Right lobe of liver (tissue), 6 donors: ENCODE data around the gene PLCZ1. TPM values are rescaled to one million over a fixed set of nuclear protein-coding genes. Genes with fewer than 3 reads are reported as not detected.
"Not testable (repeated sequence)": the region's sequence is repeated elsewhere in the genome, so short reads cannot be mapped to it uniquely, and the experiment has no call there.

Experiments used
- ATAC-seq, 4 donors: fragments of 200-7000 bp; cut with Tn5 transposase; one replicate each; pipeline ENCODE4 v1.9.1; 2020; ENCODE audit warnings: mild to moderate bottlenecking in 4 of 4, moderate library complexity in 4 of 4
- DNase-seq, 3 donors: peaks; one replicate each; pipeline ENCODE4 v3.0.0-alpha.2; 2020
- H3K27ac ChIP-seq, 3 donors: fragments of 200-600 bp; one replicate each; pipeline ENCODE4 v1.8.0; 2022
- H3K27me3 ChIP-seq, 2 donors: fragments of 200-600 bp; one replicate each; pipeline ENCODE4 v1.8.0; 2022
- H3K36me3 ChIP-seq, 4 donors: fragments of 200-600 bp; sonication (generic) in 1 of 4; one replicate each; pipeline versions ENCODE4 v1.5.1 to v1.8.0; 2017 to 2022; ENCODE audit warnings: control low read depth in 1 of 4
- H3K4me1 ChIP-seq, 4 donors: fragments of 200-600 bp; sonication (generic) in 1 of 4; one replicate each; pipeline versions ENCODE4 v1.5.1 to v1.8.0; 2017 to 2022; ENCODE audit warnings: control low read depth in 1 of 4
- H3K4me3 ChIP-seq, 3 donors: fragments of 200-600 bp; one replicate each; pipeline ENCODE4 v1.8.0; 2022
- H3K9me3 ChIP-seq, 4 donors: fragments of 200-600 bp; sonication (generic) in 1 of 4; one replicate each; pipeline versions ENCODE4 v1.5.1 to v1.8.0; 2017 to 2022; ENCODE audit warnings: control low read depth in 1 of 4
- POLR2A ChIP-seq: fragments of 450-650 bp; IDR thresholded peaks from one replicate; pipeline ENCODE4 v1.6.1; 2017; ENCODE audit warnings: antibody characterized with exemption, mild to moderate bottlenecking
- WGBS: methylation state at CpG from one replicate; pipeline ENCODE4 v1.1.6; 2018; ENCODE audit warnings: low coverage, low lambda C conversion rate; ENCODE audit not compliant: insufficient coverage; ENCODE audit errors: missing lambda C conversion rate; 5-methylcytosine and 5-hydroxymethylcytosine counted together
- intact Hi-C, 2 donors: fragments of 100-400 bp; cut with DNase I; formaldehyde crosslinking; loops; one replicate each; pipeline versions ENCODE4 v1.11.2 to v1.14.1; 2022
- long read RNA-seq: library from polyadenylated mRNA; unstranded; transcript quantifications from one replicate; pipeline ENCODE4 v2.0.0, GENCODE V29; 2019
- total RNA-seq, 6 experiments: library from RNA; depleted of rRNA in 2 of 6; stranded (reverse); fragments of >200 nt in 2 of 6; fragmentation: NEBNext Ultra II Directional in 3 of 6; extraction: Animal tissue kit (Norgen Biotek cat#: 25700) in 3 of 6; gene quantifications; one replicate each; pipeline versions ENCODE4 v1.1.0 to v1.2.4, GENCODE V29; 2016 to 2023
- TF ChIP-seq, protein P1 (sequence below), 4 donors: fragments of 200-600 bp in 3 of 4; fragments of 450-650 bp in 1 of 4; IDR thresholded peaks; one replicate each; pipeline versions ENCODE4 v1.5.1 to v1.8.0; 2016 to 2022; ENCODE audit warnings: antibody characterized with exemption in 4 of 4, mild to moderate bottlenecking in 2 of 4
- donor health status: DM: no; HTN: yes; CAD: no.
- donor health status: DM: no; HTN: no; CAD: no.
- donor health status: DM: no; HTN: no; CAD: no.
- donor health status: DM: no; HTN: yes; CAD: no.
- donor health status: DM: no; HTN: yes; CAD: no.

PLCZ1 gene, protein sequence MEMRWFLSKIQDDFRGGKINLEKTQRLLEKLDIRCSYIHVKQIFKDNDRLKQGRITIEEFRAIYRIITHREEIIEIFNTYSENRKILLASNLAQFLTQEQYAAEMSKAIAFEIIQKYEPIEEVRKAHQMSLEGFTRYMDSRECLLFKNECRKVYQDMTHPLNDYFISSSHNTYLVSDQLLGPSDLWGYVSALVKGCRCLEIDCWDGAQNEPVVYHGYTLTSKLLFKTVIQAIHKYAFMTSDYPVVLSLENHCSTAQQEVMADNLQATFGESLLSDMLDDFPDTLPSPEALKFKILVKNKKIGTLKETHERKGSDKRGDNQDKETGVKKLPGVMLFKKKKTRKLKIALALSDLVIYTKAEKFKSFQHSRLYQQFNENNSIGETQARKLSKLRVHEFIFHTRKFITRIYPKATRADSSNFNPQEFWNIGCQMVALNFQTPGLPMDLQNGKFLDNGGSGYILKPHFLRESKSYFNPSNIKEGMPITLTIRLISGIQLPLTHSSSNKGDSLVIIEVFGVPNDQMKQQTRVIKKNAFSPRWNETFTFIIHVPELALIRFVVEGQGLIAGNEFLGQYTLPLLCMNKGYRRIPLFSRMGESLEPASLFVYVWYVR
- not detected for total RNA-seq
- long read RNA-seq: 0 reads

GRCh38 chr12:18737819-18738218 is at the start of gene PLCZ1, which contains the start of gene CAPZA3:
Gene PLCZ1, minus strand, starts transcription at chr12:18738012. Its CDS starts 641 bp downstream, at chr12:18737371.
Gene CAPZA3, plus strand, starts transcription at chr12:18738119. Its CDS starts 150 bp downstream, at chr12:18738269.
- Histone ChIP-seq H3K9me3 (peaks cover 0 to 5% (median 1%) of the 10 kb centered on the region in 4 donors), H3K36me3 (no peaks in the 10 kb centered on the region), H3K4me3 (no peak within 1 kb of the TSS), H3K4me1 (no peaks in the 10 kb centered on the region), H3K27ac (no peak within 1 kb of the TSS), H3K27me3 (no peaks in the 10 kb centered on the region)
- WGBS: 65% methylated on average over 2 of the region's 2 CpGs
- DNase-seq (no peak), ATAC-seq (no peak)
- TF ChIP-seq, protein P1, sequence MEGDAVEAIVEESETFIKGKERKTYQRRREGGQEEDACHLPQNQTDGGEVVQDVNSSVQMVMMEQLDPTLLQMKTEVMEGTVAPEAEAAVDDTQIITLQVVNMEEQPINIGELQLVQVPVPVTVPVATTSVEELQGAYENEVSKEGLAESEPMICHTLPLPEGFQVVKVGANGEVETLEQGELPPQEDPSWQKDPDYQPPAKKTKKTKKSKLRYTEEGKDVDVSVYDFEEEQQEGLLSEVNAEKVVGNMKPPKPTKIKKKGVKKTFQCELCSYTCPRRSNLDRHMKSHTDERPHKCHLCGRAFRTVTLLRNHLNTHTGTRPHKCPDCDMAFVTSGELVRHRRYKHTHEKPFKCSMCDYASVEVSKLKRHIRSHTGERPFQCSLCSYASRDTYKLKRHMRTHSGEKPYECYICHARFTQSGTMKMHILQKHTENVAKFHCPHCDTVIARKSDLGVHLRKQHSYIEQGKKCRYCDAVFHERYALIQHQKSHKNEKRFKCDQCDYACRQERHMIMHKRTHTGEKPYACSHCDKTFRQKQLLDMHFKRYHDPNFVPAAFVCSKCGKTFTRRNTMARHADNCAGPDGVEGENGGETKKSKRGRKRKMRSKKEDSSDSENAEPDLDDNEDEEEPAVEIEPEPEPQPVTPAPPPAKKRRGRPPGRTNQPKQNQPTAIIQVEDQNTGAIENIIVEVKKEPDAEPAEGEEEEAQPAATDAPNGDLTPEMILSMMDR (IDR thresholded peaks at IDR 0.05): no peak
- TF ChIP-seq POLR2A: no peak
- intact Hi-C loops: no loop called here

- intact Hi-C loops: not testable (repeated sequence)
- 75% methylated on average over 5 of the region's 8 CpGs for WGBS
Observed at GRCh38 chr12:18785465-18785864, 47.7 kb upstream of the PLCZ1 start.

GRCh38 chr12:18782827-18783226 is 45.0 kb upstream of the PLCZ1 start:
- Histone ChIP-seq H3K9me3 (no peaks in the 10 kb centered on the region), H3K27ac (no peak overlapping the region), H3K4me1 (no peaks in the 10 kb centered on the region), H3K36me3 (no peaks in the 10 kb centered on the region), H3K4me3 (no peak overlapping the region), H3K27me3 (no peaks in the 10 kb centered on the region)
- no peak for TF ChIP-seq POLR2A
- TF ChIP-seq, protein P1 (IDR thresholded peaks at IDR 0.05): no peak
- intact Hi-C loops: no loop called here
- WGBS: 26% methylated on average over 2 of the region's 2 CpGs
- ATAC-seq: no peak
- DNase-seq: no peak

More at GRCh38 chr12:18785465-18785864, 47.7 kb upstream of the PLCZ1 start:
- H3K4me3 ChIP-seq, H3K27ac ChIP-seq, H3K36me3 ChIP-seq, ATAC-seq, DNase-seq, H3K27me3 ChIP-seq, H3K4me1 ChIP-seq, H3K9me3 ChIP-seq: not testable (repeated sequence)

GRCh38 chr12:18766479-18766878 is 28.7 kb upstream of the PLCZ1 start:
- H3K36me3 ChIP-seq, ATAC-seq, H3K27ac ChIP-seq, intact Hi-C loops, DNase-seq, H3K4me3 ChIP-seq, H3K9me3 ChIP-seq, H3K27me3 ChIP-seq, H3K4me1 ChIP-seq: not testable (repeated sequence)
- 86% methylated on average over 1 of the region's 1 CpG for WGBS

DNA sequence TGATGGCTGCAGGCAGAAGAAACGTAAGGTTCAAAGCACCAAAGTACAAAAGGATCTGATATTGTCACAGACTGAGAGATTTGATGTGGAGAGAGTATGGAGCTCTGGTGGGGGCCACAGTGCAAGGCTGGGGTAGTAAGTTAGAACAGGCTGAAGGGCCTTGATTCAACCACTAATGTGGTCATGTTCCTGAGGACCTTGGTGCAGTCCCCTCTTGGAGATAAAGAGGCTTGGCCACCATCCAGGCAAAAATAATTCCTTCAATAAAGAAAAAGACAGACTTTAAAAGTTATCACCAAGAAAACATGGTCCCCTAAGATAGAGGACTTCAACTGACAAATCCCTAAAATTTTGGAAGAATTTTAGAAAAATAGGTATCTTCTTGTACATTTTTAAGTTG is 17.5 kb upstream of the PLCZ1 start:
- Histone ChIP-seq H3K4me1 (peaks cover 0 to 14% (median 7%) of the 10 kb centered on the region in 4 donors), H3K27me3 (no peaks in the 10 kb centered on the region), H3K9me3 (no peaks in the 10 kb centered on the region), H3K36me3 (no peaks in the 10 kb centered on the region), H3K4me3 (no peak overlapping the region), H3K27ac (no peak overlapping the region)
- ATAC-seq: no peak
- intact Hi-C loops: no loop called here
- TF ChIP-seq, protein P1 (IDR thresholded peaks at IDR 0.05): no peak
- TF ChIP-seq POLR2A: no peak
- DNase-seq: no peak
- WGBS: 94% methylated on average over 1 of the region's 1 CpG
